Gastroesophageal sphincter (tissue), 3 donors: Measurements from ENCODE around the gene PXDC1.

Source experiments
- CTCF ChIP-seq, 4 experiments: fragments of 200-600 bp in 2 of 4; fragments of 450-650 bp in 2 of 4; sonication (generic) in 1 of 4; IDR thresholded peaks; one replicate each; pipeline ENCODE4 v1.5.1; 2017 to 2019; ENCODE audit warnings: antibody characterized with exemption in 4 of 4, mild to moderate bottlenecking in 2 of 4, moderate library complexity in 2 of 4
- POLR2A ChIP-seq, 2 donors: fragments of 450-650 bp; IDR thresholded peaks; one replicate each; pipeline ENCODE4 v1.6.1; 2017; ENCODE audit warnings: antibody characterized with exemption in 2 of 2, mild to moderate bottlenecking in 2 of 2, moderate library complexity in 1 of 2

DNA sequence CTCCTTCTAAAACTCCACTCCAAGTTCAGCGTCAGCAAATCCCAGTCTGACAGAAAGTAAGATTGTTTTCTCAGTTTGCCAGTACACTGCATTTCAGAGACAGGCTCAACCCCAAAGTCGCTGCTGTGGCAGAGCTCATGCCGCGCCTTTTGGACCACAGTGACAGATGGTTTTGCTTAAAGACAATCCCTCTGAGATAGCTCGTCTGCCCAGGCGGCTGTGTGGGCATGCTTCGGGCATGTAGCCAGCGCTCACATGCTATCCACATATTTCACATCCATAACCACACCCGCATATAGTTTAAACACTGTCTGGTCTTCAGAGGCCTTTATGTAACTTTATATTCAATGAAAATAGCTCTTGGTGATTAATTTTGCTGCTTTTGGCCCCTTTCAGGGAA, 14.7 kb upstream of the PXDC1 start:
- no peak for TF ChIP-seq POLR2A (IDR thresholded peaks at IDR 0.05)
- no peak for TF ChIP-seq CTCF (IDR thresholded peaks at IDR 0.05)
